ENCODE data around the gene UMPS. TPM values are rescaled to one million over a fixed set of nuclear protein-coding genes. Genes with fewer than 3 reads are reported as not detected.
A peak's percentile ranks its signal among the peaks of the same experiment; 100 is the strongest.

UMPS gene
- total and polyA plus RNA-seq, 9 of the 15 experiments (the other 6 are each of a cell fraction or from before 2014, with no cell fraction given): 28.9 to 91.0 (median 45.9) TPM

DNA sequence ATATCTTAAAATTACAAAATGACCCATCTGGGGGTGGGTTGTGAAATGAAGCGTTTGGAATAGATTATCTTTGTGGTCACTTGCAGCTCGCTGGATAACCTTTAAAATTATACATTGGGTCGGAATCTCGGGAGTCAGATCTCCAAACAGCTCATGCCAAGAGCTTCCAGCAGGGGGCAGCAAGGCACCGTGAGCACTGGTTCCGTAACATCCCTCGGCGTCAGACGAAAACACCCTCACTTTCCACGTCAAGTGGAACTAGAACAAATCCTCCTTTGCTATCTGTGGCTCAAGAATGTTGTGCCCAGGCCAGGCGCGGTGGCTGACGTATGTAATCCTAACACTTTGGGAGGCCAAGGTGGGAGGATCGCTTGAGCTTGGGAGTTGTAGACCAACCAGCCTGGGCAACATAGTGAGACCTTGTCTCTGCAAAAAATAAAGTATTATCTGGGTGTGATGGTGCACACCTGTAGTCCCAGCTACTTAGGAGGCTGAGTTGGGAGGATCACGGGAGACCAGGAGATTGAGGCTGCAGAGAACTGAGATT, 31.1 kb downstream of the UMPS start (continued):
- TF ChIP-seq, protein P1, sequence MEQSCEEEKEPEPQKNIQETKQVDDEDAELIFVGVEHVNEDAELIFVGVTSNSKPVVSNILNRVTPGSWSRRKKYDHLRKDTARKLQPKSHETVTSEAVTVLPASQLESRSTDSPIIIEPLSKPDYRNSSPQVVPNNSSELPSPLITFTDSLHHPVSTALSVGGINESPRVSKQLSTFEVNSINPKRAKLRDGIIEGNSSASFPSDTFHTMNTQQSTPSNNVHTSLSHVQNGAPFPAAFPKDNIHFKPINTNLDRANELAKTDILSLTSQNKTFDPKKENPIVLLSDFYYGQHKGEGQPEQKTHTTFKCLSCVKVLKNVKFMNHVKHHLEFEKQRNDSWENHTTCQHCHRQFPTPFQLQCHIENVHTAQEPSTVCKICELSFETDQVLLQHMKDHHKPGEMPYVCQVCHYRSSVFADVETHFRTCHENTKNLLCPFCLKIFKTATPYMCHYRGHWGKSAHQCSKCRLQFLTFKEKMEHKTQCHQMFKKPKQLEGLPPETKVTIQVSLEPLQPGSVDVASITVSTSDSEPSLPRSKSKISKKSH (CRISPR knock-in tag; IDR thresholded peaks at IDR 0.05): no peak
- TF ChIP-seq, protein P2, sequence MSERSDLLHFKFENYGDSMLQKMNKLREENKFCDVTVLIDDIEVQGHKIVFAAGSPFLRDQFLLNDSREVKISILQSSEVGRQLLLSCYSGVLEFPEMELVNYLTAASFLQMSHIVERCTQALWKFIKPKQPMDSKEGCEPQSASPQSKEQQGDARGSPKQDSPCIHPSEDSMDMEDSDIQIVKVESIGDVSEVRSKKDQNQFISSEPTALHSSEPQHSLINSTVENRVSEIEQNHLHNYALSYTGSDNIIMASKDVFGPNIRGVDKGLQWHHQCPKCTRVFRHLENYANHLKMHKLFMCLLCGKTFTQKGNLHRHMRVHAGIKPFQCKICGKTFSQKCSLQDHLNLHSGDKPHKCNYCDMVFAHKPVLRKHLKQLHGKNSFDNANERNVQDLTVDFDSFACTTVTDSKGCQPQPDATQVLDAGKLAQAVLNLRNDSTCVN (CRISPR knock-in tag; IDR thresholded peaks at IDR 0.05): no peak
- TF ChIP-seq CTBP1 (IDR thresholded peaks at IDR 0.05; ENCODE audit: borderline replicate concordance) (peak; percentile 35; the same call in 1 of the 2 replicates), MAFG (tag; conservative IDR thresholded peaks at IDR 0.05) (no peak), BRF1 (IDR thresholded peaks at IDR 0.05; ENCODE audit: borderline replicate concordance, extremely low read depth, insufficient read length) (no peak), GABPA (tag; conservative IDR thresholded peaks at IDR 0.05; ENCODE audit: low read depth) (no peak), TCF7 (IDR thresholded peaks at IDR 0.05; ENCODE audit: borderline replicate concordance) (no peak), ZNF232 (CRISPR knock-in tag; IDR thresholded peaks at IDR 0.05) (no peak), ZFP36 (IDR thresholded peaks at IDR 0.05; ENCODE audit: low read depth, low read length, partially characterized antibody) (no peak), HNRNPK (IDR thresholded peaks at IDR 0.05; ENCODE audit: low read depth, low read length, poor library complexity, severe bottlenecking) (no peak), PML (IDR thresholded peaks at IDR 0.05; ENCODE audit: low read length) (no peak), SETDB1 (IDR thresholded peaks at IDR 0.05; ENCODE audit: low read length) (no peak), STAT5B (CRISPR knock-in tag; IDR thresholded peaks at IDR 0.05) (no peak), THRAP3 (IDR thresholded peaks at IDR 0.05; ENCODE audit: borderline replicate concordance) (no peak), ATF7 (IDR thresholded peaks at IDR 0.05) (0 out of 2 replicates have a peak, but pooled peaks have one; percentile 17), HMG20A (CRISPR knock-in tag; conservative IDR thresholded peaks at IDR 0.05) (no peak), MCM3 (IDR thresholded peaks at IDR 0.05) (no peak)
- TF ChIP-seq, protein P3, sequence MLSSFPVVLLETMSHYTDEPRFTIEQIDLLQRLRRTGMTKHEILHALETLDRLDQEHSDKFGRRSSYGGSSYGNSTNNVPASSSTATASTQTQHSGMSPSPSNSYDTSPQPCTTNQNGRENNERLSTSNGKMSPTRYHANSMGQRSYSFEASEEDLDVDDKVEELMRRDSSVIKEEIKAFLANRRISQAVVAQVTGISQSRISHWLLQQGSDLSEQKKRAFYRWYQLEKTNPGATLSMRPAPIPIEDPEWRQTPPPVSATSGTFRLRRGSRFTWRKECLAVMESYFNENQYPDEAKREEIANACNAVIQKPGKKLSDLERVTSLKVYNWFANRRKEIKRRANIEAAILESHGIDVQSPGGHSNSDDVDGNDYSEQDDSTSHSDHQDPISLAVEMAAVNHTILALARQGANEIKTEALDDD (IDR thresholded peaks at IDR 0.05): no peak
- TF ChIP-seq, protein P4, sequence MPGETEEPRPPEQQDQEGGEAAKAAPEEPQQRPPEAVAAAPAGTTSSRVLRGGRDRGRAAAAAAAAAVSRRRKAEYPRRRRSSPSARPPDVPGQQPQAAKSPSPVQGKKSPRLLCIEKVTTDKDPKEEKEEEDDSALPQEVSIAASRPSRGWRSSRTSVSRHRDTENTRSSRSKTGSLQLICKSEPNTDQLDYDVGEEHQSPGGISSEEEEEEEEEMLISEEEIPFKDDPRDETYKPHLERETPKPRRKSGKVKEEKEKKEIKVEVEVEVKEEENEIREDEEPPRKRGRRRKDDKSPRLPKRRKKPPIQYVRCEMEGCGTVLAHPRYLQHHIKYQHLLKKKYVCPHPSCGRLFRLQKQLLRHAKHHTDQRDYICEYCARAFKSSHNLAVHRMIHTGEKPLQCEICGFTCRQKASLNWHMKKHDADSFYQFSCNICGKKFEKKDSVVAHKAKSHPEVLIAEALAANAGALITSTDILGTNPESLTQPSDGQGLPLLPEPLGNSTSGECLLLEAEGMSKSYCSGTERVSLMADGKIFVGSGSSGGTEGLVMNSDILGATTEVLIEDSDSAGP (CRISPR knock-in tag; IDR thresholded peaks at IDR 0.05): no peak
- TF ChIP-seq, protein P5, sequence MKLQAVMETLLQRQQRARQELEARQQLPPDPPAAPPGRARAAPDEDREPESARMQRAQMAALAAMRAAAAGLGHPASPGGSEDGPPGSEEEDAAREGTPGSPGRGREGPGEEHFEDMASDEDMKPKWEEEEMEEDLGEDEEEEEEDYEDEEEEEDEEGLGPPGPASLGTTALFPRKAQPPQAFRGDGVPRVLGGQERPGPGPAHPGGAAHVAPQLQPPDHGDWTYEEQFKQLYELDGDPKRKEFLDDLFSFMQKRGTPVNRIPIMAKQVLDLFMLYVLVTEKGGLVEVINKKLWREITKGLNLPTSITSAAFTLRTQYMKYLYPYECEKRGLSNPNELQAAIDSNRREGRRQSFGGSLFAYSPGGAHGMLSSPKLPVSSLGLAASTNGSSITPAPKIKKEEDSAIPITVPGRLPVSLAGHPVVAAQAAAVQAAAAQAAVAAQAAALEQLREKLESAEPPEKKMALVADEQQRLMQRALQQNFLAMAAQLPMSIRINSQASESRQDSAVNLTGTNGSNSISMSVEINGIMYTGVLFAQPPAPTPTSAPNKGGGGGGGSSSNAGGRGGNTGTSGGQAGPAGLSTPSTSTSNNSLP (IDR thresholded peaks at IDR 0.05; ENCODE audit: borderline replicate concordance, low read depth, low read length): no peak
